Inflammatory macrophage treated with lipopolysaccharide for 4 hours (primary cell): ENCODE data around the gene GOLGA8M.
"Not testable (repeated sequence)": the region's sequence is repeated elsewhere in the genome, so short reads cannot be mapped to it uniquely, and the experiment has no call there.

ENCODE experiments used
- DNase-seq: peaks from one replicate; pipeline ENCODE4 v3.0.0-alpha.2; 2020

The GOLGA8M gene

GRCh38 chr15:28660750-28661149, 51.5 kb downstream of the GOLGA8M start:
- not testable (repeated sequence) for DNase-seq

- DNase-seq, result not testable (repeated sequence)
Observed at GRCh38 chr15:28656018-28656360, 56.2 kb downstream of the GOLGA8M start.

GRCh38 chr15:28655329-28656017, 56.7 kb downstream of the GOLGA8M start:
- DNase-seq, result not testable (repeated sequence)

- DNase-seq, result not testable (repeated sequence)
Observed at GRCh38 chr15:28654194-28654593, 58.0 kb downstream of the GOLGA8M start.

- not testable (repeated sequence) for DNase-seq
Observed at GRCh38 chr15:28652538-28652937, 59.7 kb downstream of the GOLGA8M start.
